ENCODE measurements around the gene UROS. TPM values are rescaled to one million over a fixed set of nuclear protein-coding genes. Genes with fewer than 3 reads are reported as not detected.

The UROS gene
- total RNA-seq, 4 donors from 2014 or later = 22.7 to 48.2 (median 27.3) TPM

DNA sequence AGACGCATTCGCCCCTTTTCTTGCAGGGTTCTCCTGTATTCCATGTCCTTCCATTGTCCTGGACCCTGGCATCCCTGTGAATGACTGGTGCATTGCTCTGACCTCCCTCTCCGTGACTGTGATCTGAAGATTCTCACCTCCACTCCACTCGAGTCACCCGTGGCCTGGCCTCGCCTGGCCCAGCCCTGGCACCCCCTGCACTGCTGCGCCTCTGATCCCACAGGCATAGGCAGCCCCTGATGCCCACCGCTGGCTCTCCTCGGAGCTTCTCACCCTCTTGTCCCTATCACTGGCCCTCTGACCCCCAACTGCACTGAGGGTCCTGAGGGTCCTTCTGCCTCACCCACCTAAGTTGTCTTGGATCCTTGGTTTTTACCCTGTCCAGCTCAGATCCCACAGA is 45.3 kb downstream of the UROS start:
- TF ChIP-seq POLR2AphosphoS5 (IDR thresholded peaks at IDR 0.05) (no peak), EP300 (IDR thresholded peaks at IDR 0.05) (no peak), POLR2A (IDR thresholded peaks at IDR 0.05) (no peak)
- TF ChIP-seq, protein P1, sequence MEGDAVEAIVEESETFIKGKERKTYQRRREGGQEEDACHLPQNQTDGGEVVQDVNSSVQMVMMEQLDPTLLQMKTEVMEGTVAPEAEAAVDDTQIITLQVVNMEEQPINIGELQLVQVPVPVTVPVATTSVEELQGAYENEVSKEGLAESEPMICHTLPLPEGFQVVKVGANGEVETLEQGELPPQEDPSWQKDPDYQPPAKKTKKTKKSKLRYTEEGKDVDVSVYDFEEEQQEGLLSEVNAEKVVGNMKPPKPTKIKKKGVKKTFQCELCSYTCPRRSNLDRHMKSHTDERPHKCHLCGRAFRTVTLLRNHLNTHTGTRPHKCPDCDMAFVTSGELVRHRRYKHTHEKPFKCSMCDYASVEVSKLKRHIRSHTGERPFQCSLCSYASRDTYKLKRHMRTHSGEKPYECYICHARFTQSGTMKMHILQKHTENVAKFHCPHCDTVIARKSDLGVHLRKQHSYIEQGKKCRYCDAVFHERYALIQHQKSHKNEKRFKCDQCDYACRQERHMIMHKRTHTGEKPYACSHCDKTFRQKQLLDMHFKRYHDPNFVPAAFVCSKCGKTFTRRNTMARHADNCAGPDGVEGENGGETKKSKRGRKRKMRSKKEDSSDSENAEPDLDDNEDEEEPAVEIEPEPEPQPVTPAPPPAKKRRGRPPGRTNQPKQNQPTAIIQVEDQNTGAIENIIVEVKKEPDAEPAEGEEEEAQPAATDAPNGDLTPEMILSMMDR (IDR thresholded peaks at IDR 0.05) = no peak
- Histone ChIP-seq H3K4me3 (no peak overlapping the region), H3K27ac (no peak overlapping the region), H3K27me3 (peaks cover 3% of the 10 kb centered on the region), H3K36me3 (no peaks in the 10 kb centered on the region), H3K4me1 (no peaks in the 10 kb centered on the region), H3K9me3 (no peaks in the 10 kb centered on the region)
- no peak for DNase-seq (ENCODE audit: low spot score in 2 of 2)
- 86% methylated on average over 9 of the region's 9 CpGs for whole genome bisulfite sequencing

- Histone ChIP-seq H3K36me3 (no peaks in the 10 kb centered on the region), H3K27me3 (peaks cover 3% of the 10 kb centered on the region), H3K4me3 (no peak within 1 kb of the TSS), H3K27ac (no peak within 1 kb of the TSS), H3K4me1 (no peaks in the 10 kb centered on the region), H3K9me3 (no peaks in the 10 kb centered on the region)
- 88% methylated on average over 9 of the region's 26 CpGs for WGBS
- DNase-seq (ENCODE audit: low spot score in 2 of 2) = no peak
- TF ChIP-seq, protein P1 (IDR thresholded peaks at IDR 0.05) = no peak
- TF ChIP-seq POLR2A (IDR thresholded peaks at IDR 0.05) (no peak), EP300 (IDR thresholded peaks at IDR 0.05) (no peak), POLR2AphosphoS5 (IDR thresholded peaks at IDR 0.05) (no peak)
Measured at GRCh38 chr10:125775491-125776106, 47.5 kb downstream of the UROS start, which contains the start of gene MMP21. TSS of gene MMP21 (minus strand) at chr10:125775821. CDS start at chr10:125775821, 0 bp downstream.

DNA sequence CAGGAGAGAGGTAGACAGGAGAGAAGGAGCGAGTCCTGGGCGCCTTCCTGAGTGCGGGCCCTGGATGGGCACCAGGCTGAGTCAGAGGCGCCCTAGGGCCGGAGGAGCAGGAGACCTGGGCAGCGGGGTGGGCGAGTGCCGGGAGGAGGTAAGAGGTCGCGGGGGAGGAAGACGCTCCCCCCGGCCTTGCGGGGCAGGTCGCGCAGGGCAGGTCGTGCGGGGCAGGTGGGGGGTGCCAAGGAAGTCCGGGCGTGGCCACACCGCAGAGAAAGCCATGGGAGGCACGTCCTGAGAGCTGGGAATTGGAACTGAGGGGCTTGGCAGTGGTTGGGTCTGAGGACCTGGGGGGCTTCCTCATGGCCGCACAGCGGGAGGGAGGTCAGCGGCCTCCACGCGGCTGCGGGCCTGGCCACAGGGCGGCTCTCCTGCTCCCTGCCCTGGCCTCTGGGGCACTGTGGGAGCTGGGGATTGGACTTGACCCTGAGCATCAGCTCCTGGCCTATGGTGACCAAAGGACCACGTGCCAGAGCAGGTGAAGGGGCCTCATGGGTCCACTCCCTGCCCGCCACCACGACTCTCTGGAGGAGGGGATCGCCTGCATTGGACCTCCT is 48.4 kb downstream of the UROS start:
- H3K4me1 ChIP-seq = no peaks in the 10 kb centered on the region
- WGBS = 91% methylated on average over 20 of the region's 32 CpGs
- no peaks in the 10 kb centered on the region for H3K9me3 ChIP-seq
- DNase-seq (ENCODE audit: low spot score in 2 of 2) = no peak
- H3K4me3 ChIP-seq = no peak overlapping the region
- TF ChIP-seq EP300 (IDR thresholded peaks at IDR 0.05) (no peak), POLR2A (IDR thresholded peaks at IDR 0.05) (no peak), POLR2AphosphoS5 (IDR thresholded peaks at IDR 0.05) (no peak)
- TF ChIP-seq, protein P1 (IDR thresholded peaks at IDR 0.05) = no peak
- no peaks in the 10 kb centered on the region for H3K36me3 ChIP-seq
- peaks cover 3% of the 10 kb centered on the region for H3K27me3 ChIP-seq
- no peak overlapping the region for H3K27ac ChIP-seq

DNA sequence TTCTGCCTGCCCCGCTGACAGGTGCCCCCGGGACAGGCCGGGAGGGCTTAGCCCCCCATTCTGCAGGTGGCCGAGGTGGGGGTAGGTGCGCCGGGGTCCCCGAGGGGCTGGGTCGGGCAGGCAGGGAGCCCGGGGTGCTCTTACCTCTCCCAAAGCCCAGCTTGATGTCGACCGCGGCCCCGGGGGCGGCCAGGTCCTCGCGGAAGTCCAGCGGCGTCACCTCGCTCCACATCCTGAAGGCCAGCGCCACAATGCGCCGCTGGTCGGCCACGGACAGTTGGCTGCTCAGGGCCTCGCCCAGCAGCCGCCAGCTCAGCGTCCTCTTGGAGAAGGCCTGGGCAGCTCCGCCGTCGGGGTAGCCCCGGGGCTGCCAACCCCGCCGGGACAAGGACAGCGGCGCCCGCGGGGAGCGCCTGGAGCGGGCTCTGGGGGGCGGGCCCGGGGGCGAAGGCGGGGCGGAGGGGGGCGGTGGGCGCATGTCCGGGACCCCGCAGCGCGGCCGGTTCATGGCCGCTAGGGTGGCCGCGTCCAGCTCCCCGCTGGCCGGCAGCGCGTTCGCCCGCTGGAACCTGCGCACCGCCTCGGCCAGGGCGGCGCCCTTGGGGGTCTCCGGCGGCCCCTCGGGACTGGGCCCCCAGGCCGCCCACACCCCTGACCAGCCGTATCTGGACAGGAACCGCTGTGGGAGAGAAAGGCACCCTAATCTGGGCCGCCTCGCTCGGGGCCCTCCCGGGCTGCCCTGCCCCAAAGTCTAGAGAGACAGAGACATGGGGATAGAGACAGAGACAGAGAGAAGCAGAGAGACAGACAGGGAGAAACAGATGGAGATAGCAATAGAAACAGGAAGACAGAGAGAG is 49.1 kb downstream of the UROS start:
- WGBS = 74% methylated on average over 13 of the region's 75 CpGs
- Histone ChIP-seq H3K27ac (no peak overlapping the region), H3K36me3 (no peaks in the 10 kb centered on the region), H3K4me3 (no peak overlapping the region), H3K27me3 (peaks cover 3% of the 10 kb centered on the region), H3K4me1 (no peaks in the 10 kb centered on the region), H3K9me3 (no peaks in the 10 kb centered on the region)
- no peak for DNase-seq (ENCODE audit: low spot score in 2 of 2)
- no peak for TF ChIP-seq POLR2AphosphoS5 (IDR thresholded peaks at IDR 0.05)
- TF ChIP-seq POLR2A (IDR thresholded peaks at IDR 0.05) = no peak
- TF ChIP-seq, protein P1 (IDR thresholded peaks at IDR 0.05) = no peak
- TF ChIP-seq EP300 (IDR thresholded peaks at IDR 0.05) = no peak

- DNase-seq (ENCODE audit: low spot score in 2 of 2) = no peak
- Histone ChIP-seq H3K36me3 (no peaks in the 10 kb centered on the region), H3K27me3 (peaks cover 3% of the 10 kb centered on the region), H3K4me1 (no peaks in the 10 kb centered on the region), H3K27ac (no peak overlapping the region), H3K4me3 (no peak overlapping the region), H3K9me3 (no peaks in the 10 kb centered on the region)
- WGBS = 92% methylated on average over 11 of the region's 11 CpGs
- TF ChIP-seq EP300 (IDR thresholded peaks at IDR 0.05) (no peak), POLR2AphosphoS5 (IDR thresholded peaks at IDR 0.05) (no peak), POLR2A (IDR thresholded peaks at IDR 0.05) (no peak)
- TF ChIP-seq, protein P1 (IDR thresholded peaks at IDR 0.05) = no peak
Measured at GRCh38 chr10:125772864-125773180, 50.2 kb downstream of the UROS start.

Measured in suprapubic skin (tissue), 4 donors.